ENCODE data around the gene KRT76. TPM values are rescaled to one million over a fixed set of nuclear protein-coding genes. Genes with fewer than 3 reads are reported as not detected.

Gene KRT76
- polyA plus RNA-seq, 1 donor = not detected

DNA sequence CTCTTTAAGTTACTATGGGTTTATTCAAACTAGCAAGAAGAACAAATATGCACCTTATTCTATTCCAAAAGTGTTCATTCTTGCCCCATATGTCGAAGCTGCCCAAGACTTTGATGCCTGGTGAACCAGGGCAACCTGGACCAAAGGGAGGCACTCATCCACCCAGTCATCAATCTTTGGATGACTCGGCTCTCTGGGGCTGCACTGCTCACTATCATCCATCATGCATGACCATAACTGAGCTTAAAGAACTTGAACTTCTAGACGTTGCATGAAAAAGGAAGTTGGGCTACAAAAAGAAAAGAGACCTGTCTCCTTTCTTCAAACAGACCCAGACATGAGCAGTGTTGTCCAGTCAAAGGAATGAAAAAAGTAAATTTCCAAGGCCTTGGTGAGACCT is 35.6 kb upstream of the KRT76 start:
- no CpG with 5 or more reads among the region's 3 CpGs for WGBS (ENCODE audit: insufficient coverage, low lambda C conversion rate)

DNA sequence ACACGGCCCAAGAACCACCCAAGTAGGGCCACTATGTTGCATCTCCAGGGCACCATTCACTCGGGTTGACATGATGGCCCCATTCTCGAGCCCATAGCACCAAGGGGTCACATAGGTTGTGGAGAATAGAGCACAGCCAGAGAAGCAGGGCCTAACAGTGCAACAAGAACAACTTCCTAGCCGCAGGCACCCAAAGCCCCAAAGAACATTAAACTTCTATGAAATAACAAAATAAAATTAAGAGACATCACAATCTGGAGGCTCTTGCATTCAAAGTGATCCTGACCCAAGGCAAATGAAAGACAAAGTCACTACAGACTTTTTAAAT is 34.9 kb upstream of the KRT76 start:
- peaks cover 7% of the 10 kb centered on the region for H3K27me3 ChIP-seq (ENCODE audit: control insufficient read depth, insufficient read depth, low read length)

More for the DNA sequence above, 35.6 kb upstream of the KRT76 start:
- Histone ChIP-seq H3K27ac (ENCODE audit: low read length) (no peak overlapping the region), H3K4me1 (ENCODE audit: control insufficient read depth, insufficient read depth, low read length) (no peaks in the 10 kb centered on the region), H3K27me3 (ENCODE audit: control insufficient read depth, insufficient read depth, low read length) (peaks cover 4% of the 10 kb centered on the region), H3K4me3 (ENCODE audit: low read length) (no peak overlapping the region), H3K9me3 (ENCODE audit: control insufficient read depth, low read depth, low read length) (no peaks in the 10 kb centered on the region), H3K36me3 (ENCODE audit: control insufficient read depth, insufficient read depth, low read length) (no peaks in the 10 kb centered on the region)
- no peak for DNase-seq

GRCh38 chr12:52811191-52812072 is 34.3 kb upstream of the KRT76 start:
- Histone ChIP-seq H3K36me3 (ENCODE audit: control insufficient read depth, insufficient read depth, low read length) (no peaks in the 10 kb centered on the region), H3K27me3 (ENCODE audit: control insufficient read depth, insufficient read depth, low read length) (peaks cover 7% of the 10 kb centered on the region), H3K27ac (ENCODE audit: low read length) (no peak overlapping the region), H3K4me1 (ENCODE audit: control insufficient read depth, insufficient read depth, low read length) (no peaks in the 10 kb centered on the region), H3K4me3 (ENCODE audit: low read length) (no peak overlapping the region), H3K9me3 (ENCODE audit: control insufficient read depth, low read depth, low read length) (no peaks in the 10 kb centered on the region)
- no peak for DNase-seq
- no CpG with 5 or more reads among the region's 9 CpGs for WGBS (ENCODE audit: insufficient coverage, low lambda C conversion rate)

More for the DNA sequence above, 34.9 kb upstream of the KRT76 start:
- 100% methylated on average over 1 of the region's 4 CpGs for WGBS (ENCODE audit: insufficient coverage, low lambda C conversion rate)
- no peak overlapping the region for H3K4me3 ChIP-seq (ENCODE audit: low read length)
- DNase-seq = no peak
- no peaks in the 10 kb centered on the region for H3K4me1 ChIP-seq (ENCODE audit: control insufficient read depth, insufficient read depth, low read length)
- no peak overlapping the region for H3K27ac ChIP-seq (ENCODE audit: low read length)
- H3K9me3 ChIP-seq (ENCODE audit: control insufficient read depth, low read depth, low read length) = no peaks in the 10 kb centered on the region
- no peaks in the 10 kb centered on the region for H3K36me3 ChIP-seq (ENCODE audit: control insufficient read depth, insufficient read depth, low read length)

DNA sequence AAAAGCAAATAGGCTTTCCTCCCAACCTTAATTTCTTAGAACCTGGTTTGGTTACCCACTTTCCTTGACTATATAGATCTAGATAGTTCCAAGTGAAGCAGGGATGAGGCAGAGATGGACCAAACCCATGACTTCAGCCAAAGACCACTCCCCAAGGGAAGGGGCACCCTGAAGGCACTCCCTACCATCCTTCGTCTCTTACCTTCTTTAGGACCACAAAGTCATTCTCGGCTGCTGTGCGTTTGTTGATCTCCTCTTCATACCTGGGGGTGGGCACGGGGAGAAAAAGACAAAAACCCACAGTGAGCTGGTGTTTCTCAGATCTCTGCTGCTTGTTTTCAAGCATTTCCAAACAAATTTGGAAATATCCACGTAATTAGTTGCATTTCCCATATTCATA is 33.4 kb upstream of the KRT76 start:
- WGBS (ENCODE audit: insufficient coverage, low lambda C conversion rate) = 75% methylated on average over 2 of the region's 5 CpGs
- peaks cover 7% of the 10 kb centered on the region for H3K27me3 ChIP-seq (ENCODE audit: control insufficient read depth, insufficient read depth, low read length)
- DNase-seq = no peak
- H3K27ac ChIP-seq (ENCODE audit: low read length) = no peak overlapping the region
- no peaks in the 10 kb centered on the region for H3K9me3 ChIP-seq (ENCODE audit: control insufficient read depth, low read depth, low read length)
- no peak overlapping the region for H3K4me3 ChIP-seq (ENCODE audit: low read length)
- no peaks in the 10 kb centered on the region for H3K36me3 ChIP-seq (ENCODE audit: control insufficient read depth, insufficient read depth, low read length)
- H3K4me1 ChIP-seq (ENCODE audit: control insufficient read depth, insufficient read depth, low read length) = no peaks in the 10 kb centered on the region

DNA sequence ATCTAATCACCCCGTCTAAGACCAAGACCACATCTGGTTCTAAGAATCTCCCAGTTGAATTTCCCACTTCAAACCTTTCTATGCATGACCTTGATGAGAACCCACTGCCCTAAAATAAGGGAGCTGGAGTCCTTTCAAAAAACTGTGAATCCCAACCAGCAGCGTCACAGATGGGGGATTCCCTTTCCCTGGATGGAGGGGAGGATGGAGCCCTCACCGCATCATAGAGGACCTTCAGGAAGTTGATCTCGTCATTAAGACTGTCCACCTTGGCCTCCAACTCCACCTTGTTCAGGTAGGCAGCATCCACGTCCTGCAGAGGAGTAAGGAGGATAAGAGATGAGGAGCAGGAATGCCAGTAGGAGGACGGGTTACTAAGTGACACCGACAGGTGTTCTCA is 32.0 kb upstream of the KRT76 start:
- DNase-seq = no peak
- WGBS (ENCODE audit: insufficient coverage, low lambda C conversion rate) = no CpG with 5 or more reads among the region's 7 CpGs

DNA sequence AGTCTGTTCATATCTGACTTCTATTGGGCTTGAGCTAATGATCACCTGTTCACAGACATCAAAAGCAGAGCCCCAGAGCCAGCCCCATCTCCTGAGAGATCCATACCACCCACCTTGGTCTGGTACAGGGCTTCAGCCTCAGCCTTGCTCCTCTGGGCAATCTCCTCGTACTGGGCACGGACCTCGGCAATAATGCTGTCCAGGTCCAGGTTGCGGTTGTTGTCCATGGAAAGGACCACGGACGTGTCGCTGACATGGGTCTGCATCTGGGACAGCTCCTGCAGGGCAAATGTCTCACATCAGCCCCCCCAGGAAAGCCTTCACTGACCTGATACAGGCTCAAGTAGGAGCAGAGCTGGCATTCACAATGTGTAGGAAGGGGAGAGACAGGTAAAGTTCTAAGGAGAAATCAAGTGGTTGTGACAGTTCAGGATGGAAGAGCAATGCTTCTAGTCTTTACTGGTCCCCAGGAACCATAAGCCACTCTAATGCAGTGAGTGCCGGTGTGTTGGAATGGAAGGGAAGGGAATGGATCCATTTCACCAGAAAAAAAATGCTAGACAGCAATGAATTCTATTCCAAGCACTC is 31.5 kb upstream of the KRT76 start:
- Histone ChIP-seq H3K36me3 (ENCODE audit: control insufficient read depth, insufficient read depth, low read length) (no peaks in the 10 kb centered on the region), H3K9me3 (ENCODE audit: control insufficient read depth, low read depth, low read length) (no peaks in the 10 kb centered on the region), H3K27ac (ENCODE audit: low read length) (no peak overlapping the region), H3K4me3 (ENCODE audit: low read length) (no peak overlapping the region), H3K4me1 (ENCODE audit: control insufficient read depth, insufficient read depth, low read length) (no peaks in the 10 kb centered on the region), H3K27me3 (ENCODE audit: control insufficient read depth, insufficient read depth, low read length) (peaks cover 7% of the 10 kb centered on the region)
- no CpG with 5 or more reads among the region's 8 CpGs for WGBS (ENCODE audit: insufficient coverage, low lambda C conversion rate)
- no peak for DNase-seq

More for the DNA sequence above, 32.0 kb upstream of the KRT76 start:
- H3K27ac ChIP-seq (ENCODE audit: low read length) = no peak overlapping the region
- H3K27me3 ChIP-seq (ENCODE audit: control insufficient read depth, insufficient read depth, low read length) = peaks cover 7% of the 10 kb centered on the region
- no peak overlapping the region for H3K4me3 ChIP-seq (ENCODE audit: low read length)
- H3K9me3 ChIP-seq (ENCODE audit: control insufficient read depth, low read depth, low read length) = no peaks in the 10 kb centered on the region
- H3K36me3 ChIP-seq (ENCODE audit: control insufficient read depth, insufficient read depth, low read length) = no peaks in the 10 kb centered on the region
- H3K4me1 ChIP-seq (ENCODE audit: control insufficient read depth, insufficient read depth, low read length) = no peaks in the 10 kb centered on the region

- peaks cover 7% of the 10 kb centered on the region for H3K27me3 ChIP-seq (ENCODE audit: control insufficient read depth, insufficient read depth, low read length)
- no CpG with 5 or more reads among the region's 16 CpGs for WGBS (ENCODE audit: insufficient coverage, low lambda C conversion rate)
- no peaks in the 10 kb centered on the region for H3K9me3 ChIP-seq (ENCODE audit: control insufficient read depth, low read depth, low read length)
- H3K4me1 ChIP-seq (ENCODE audit: control insufficient read depth, insufficient read depth, low read length) = no peaks in the 10 kb centered on the region
- no peaks in the 10 kb centered on the region for H3K36me3 ChIP-seq (ENCODE audit: control insufficient read depth, insufficient read depth, low read length)
- no peak for DNase-seq
- H3K27ac ChIP-seq (ENCODE audit: low read length) = no peak overlapping the region
- H3K4me3 ChIP-seq (ENCODE audit: low read length) = no peak overlapping the region
These were observed 30.7 kb upstream of the KRT76 start for GRCh38 chr12:52807544-52808470.

- H3K36me3 ChIP-seq (ENCODE audit: control insufficient read depth, insufficient read depth, low read length) = no peaks in the 10 kb centered on the region
- no CpG with 5 or more reads among the region's 11 CpGs for WGBS (ENCODE audit: insufficient coverage, low lambda C conversion rate)
- no peak overlapping the region for H3K27ac ChIP-seq (ENCODE audit: low read length)
- H3K9me3 ChIP-seq (ENCODE audit: control insufficient read depth, low read depth, low read length) = no peaks in the 10 kb centered on the region
- peaks cover 7% of the 10 kb centered on the region for H3K27me3 ChIP-seq (ENCODE audit: control insufficient read depth, insufficient read depth, low read length)
- no peaks in the 10 kb centered on the region for H3K4me1 ChIP-seq (ENCODE audit: control insufficient read depth, insufficient read depth, low read length)
- DNase-seq = no peak
- H3K4me3 ChIP-seq (ENCODE audit: low read length) = no peak overlapping the region
These were observed 29.8 kb upstream of the KRT76 start for GRCh38 chr12:52806821-52807543.

- no peaks in the 10 kb centered on the region for H3K9me3 ChIP-seq (ENCODE audit: control insufficient read depth, low read depth, low read length)
- H3K27ac ChIP-seq (ENCODE audit: low read length) = no peak overlapping the region
- H3K27me3 ChIP-seq (ENCODE audit: control insufficient read depth, insufficient read depth, low read length) = peaks cover 5% of the 10 kb centered on the region
- no peaks in the 10 kb centered on the region for H3K36me3 ChIP-seq (ENCODE audit: control insufficient read depth, insufficient read depth, low read length)
- 100% methylated on average over 2 of the region's 3 CpGs for WGBS (ENCODE audit: insufficient coverage, low lambda C conversion rate)
- no peak overlapping the region for H3K4me3 ChIP-seq (ENCODE audit: low read length)
- DNase-seq = no peak
- H3K4me1 ChIP-seq (ENCODE audit: control insufficient read depth, insufficient read depth, low read length) = no peaks in the 10 kb centered on the region
These were observed 29.1 kb upstream of the KRT76 start for GRCh38 chr12:52806169-52806811.
